ENCODE data around the gene TMEM242.

The TMEM242 gene

GRCh38 chr6:157253699-157254098, 69.6 kb downstream of the TMEM242 start:
- in situ Hi-C loops (cut with MboI; ENCODE audit: low sequenced_read_pairs), result no loop called here

GRCh38 chr6:157253017-157253416, 70.3 kb downstream of the TMEM242 start:
- in situ Hi-C loops (cut with MboI; ENCODE audit: low sequenced_read_pairs), result no loop called here

- in situ Hi-C loops (cut with MboI; ENCODE audit: low sequenced_read_pairs), result no loop called here
These were observed 71.6 kb downstream of the TMEM242 start for GRCh38 chr6:157251586-157252247.

DNA sequence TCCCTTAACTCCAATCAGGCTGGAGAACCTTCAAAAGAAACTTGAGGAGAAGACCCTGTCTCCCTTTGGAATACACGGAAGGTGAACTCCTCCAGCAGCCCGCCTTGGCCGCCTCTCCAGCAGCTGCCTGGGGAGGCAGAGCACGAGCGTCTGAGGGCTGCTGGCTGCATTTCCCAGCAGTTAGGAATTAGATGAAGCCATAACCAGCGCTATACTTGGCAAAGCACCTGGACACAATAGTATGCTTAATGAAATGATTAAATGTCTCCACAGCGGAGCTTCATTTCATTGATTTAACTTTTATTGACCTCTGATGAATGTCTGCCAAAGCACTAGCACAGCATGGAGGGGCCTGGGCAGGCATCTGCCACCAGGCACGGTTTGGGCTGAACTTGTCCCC, 73.5 kb downstream of the TMEM242 start:
- in situ Hi-C loops (cut with MboI; ENCODE audit: low sequenced_read_pairs), result no loop called here

DNA sequence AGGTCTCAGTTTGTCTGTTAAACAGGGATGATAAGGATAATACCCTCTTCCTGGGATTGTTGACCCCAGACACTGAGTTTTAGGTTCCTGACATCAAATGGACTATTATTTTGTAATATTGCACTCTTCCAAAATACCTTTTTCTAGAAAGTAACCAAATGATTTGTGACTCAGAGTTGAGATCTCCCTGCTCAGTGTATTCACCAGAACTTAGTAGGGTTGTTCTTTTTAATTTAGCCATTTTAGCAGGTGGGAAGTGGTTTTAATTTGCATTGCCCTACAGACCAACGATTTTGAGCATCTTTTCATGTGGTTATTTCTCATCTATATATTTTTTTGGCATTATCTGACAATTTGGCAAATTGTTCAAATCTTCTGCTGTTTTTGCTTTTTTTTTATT, 75.1 kb downstream of the TMEM242 start:
- in situ Hi-C loops (cut with MboI; ENCODE audit: low sequenced_read_pairs), result no loop called here

GRCh38 chr6:157246771-157247484, 76.4 kb downstream of the TMEM242 start:
- in situ Hi-C loops (cut with MboI; ENCODE audit: low sequenced_read_pairs), result no loop called here

DNA sequence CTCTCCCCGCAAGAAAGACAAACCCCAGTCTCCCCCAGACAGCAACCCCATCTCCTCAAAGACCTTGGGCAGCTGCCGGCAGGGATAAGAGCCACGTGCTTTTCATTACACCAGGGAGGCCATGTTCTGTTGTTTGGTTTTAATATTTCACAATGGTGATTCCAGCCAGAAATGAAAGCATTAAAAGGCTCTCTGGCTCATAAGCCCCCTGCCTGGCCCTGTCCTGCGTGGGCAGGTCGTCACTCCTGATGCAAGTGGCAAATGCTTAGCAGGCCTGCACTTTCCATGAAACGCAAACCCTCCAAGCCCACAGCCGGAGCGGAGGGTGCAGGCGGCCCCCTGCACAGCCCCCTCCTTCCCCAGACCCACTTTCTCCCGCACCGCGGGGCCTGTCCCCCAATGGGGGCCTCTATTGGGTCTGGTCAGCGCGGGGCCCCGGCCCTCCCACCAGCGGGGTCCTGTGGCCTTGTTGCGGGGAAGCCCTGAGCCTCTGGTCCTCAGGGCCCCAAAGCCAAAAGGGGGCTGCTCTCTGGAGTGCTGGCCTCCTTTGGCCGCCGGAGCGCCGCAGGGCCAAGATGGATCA, 77.2 kb downstream of the TMEM242 start:
- in situ Hi-C loops (cut with MboI; ENCODE audit: low sequenced_read_pairs), result no loop called here

- in situ Hi-C loops (cut with MboI; ENCODE audit: low sequenced_read_pairs), result no loop called here
These were observed 77.9 kb downstream of the TMEM242 start for GRCh38 chr6:157245436-157245835.

- in situ Hi-C loops (cut with MboI; ENCODE audit: low sequenced_read_pairs), result no loop called here
These were observed 78.5 kb downstream of the TMEM242 start for GRCh38 chr6:157244780-157245179.

GRCh38 chr6:157244175-157244574, 79.1 kb downstream of the TMEM242 start:
- in situ Hi-C loops (cut with MboI; ENCODE audit: low sequenced_read_pairs), result no loop called here

- in situ Hi-C loops (cut with MboI; ENCODE audit: low sequenced_read_pairs), result no loop called here
These were observed 80.5 kb downstream of the TMEM242 start for GRCh38 chr6:157242791-157243190.

DNA sequence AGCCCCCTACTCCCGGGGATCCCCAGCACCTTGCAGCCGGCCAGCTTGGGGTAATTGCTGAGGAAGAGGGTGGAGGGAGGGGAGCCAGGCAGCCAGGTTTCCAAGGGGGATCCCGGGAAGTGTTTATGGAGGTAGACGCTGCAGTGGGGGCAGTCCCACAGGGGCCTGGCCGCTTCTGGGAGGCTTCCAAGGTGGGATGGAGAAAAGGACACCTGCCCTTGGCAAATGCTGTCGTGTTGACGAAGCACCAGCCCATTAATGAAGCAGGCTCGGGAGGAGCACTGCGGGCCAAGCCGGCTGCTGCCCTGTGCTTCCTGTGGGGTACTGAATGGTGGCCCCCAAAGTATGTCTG, 82.4 kb downstream of the TMEM242 start:
- in situ Hi-C loops (cut with MboI; ENCODE audit: low sequenced_read_pairs), result no loop called here

- in situ Hi-C loops (cut with MboI; ENCODE audit: low sequenced_read_pairs), result no loop called here
These were observed 83.0 kb downstream of the TMEM242 start for GRCh38 chr6:157240059-157240959.

- in situ Hi-C loops (cut with MboI; ENCODE audit: low sequenced_read_pairs), result no loop called here
These were observed 83.7 kb downstream of the TMEM242 start for GRCh38 chr6:157239671-157240058.
